Measurements from ENCODE around the gene SAP30. TPM values are rescaled to one million over a fixed set of nuclear protein-coding genes. Genes with fewer than 3 reads are reported as not detected.

The SAP30 gene
- total and polyA plus RNA-seq, 3 experiments from 2014 or later: 10.0 to 25.3 (median 24.8) TPM

GRCh38 chr4:173370130-173370476 is 651 bp upstream of the SAP30 start:
- H3K9me3 Mint-ChIP-seq: no peaks in the 10 kb centered on the region
- ChIA-PET POLR2A (interaction anchor here (0.5 to 6.3 kb wide), 4 partner anchors 13 to 913 kb away, joined by 3 to 206 read pairs (median 4); partner anchors contain the start of genes CEP44, FBXO8 and HMGB2), CTCF (interaction anchor here (0.6 to 6.3 kb wide), 9 partner anchors 9 to 778 kb away, joined by 3 to 39 read pairs (median 3); partner anchors contain the start of gene HMGB2)
- H3K36me3 Mint-ChIP-seq: peaks cover 0 to 23% (median 0%) of the 10 kb centered on the region in 3 donors
- no peaks in the 10 kb centered on the region for H3K36me3 ChIP-seq (ENCODE audit: insufficient read depth, low read length)
- H3K27me3 ChIP-seq (ENCODE audit: insufficient read depth, low read length, poor library complexity, severe bottlenecking): no peaks in the 10 kb centered on the region
- peak overlapping the region; percentile 78 to 99 (median 96) for H3K27ac Mint-ChIP-seq
- H3K27me3 Mint-ChIP-seq: peaks cover 0 to 2% of the 10 kb centered on the region in 2 donors
- H3K9me3 ChIP-seq (ENCODE audit: low read length): no peaks in the 10 kb centered on the region
- H3K4me3 ChIP-seq (ENCODE audit: low read length): peak overlapping the region; percentile 96
- DNase-seq: peak in 3 of 5 donors; percentile 53 to 85 (median 57)
- peaks cover 15% of the 10 kb centered on the region for H3K4me1 ChIP-seq (ENCODE audit: insufficient read depth, low read length)
- H3K4me3 Mint-ChIP-seq: peak overlapping the region; percentile 85 to 100 (median 99)
- H3K27ac ChIP-seq (ENCODE audit: low read depth, low read length): peak overlapping the region; percentile 89
- peaks cover 32 to 59% (median 52%) of the 10 kb centered on the region in 3 donors for H3K4me1 Mint-ChIP-seq

- peak overlapping the region; percentile 85 to 99 (median 94) for H3K4me3 Mint-ChIP-seq
- Histone ChIP-seq H3K4me3 (ENCODE audit: low read length) (peak overlapping the region; percentile 96), H3K36me3 (ENCODE audit: insufficient read depth, low read length) (no peaks in the 10 kb centered on the region), H3K4me1 (ENCODE audit: insufficient read depth, low read length) (peaks cover 8% of the 10 kb centered on the region), H3K9me3 (ENCODE audit: low read length) (no peaks in the 10 kb centered on the region), H3K27ac (ENCODE audit: low read depth, low read length) (peak overlapping the region; percentile 75), H3K27me3 (ENCODE audit: insufficient read depth, low read length, poor library complexity, severe bottlenecking) (no peaks in the 10 kb centered on the region)
- peak; percentile 29 to 72 (median 40) for DNase-seq
- peak overlapping the region; percentile 72 to 95 (median 86) for H3K27ac Mint-ChIP-seq
- H3K9me3 Mint-ChIP-seq: no peaks in the 10 kb centered on the region
- peaks cover 24 to 51% (median 44%) of the 10 kb centered on the region in 3 donors for H3K4me1 Mint-ChIP-seq
- POLR2A ChIA-PET: interaction anchor here (0.6 to 6.3 kb wide), 5 partner anchors 9 to 912 kb away, joined by 3 to 206 read pairs (median 3); partner anchors contain the start of genes CEP44, FBXO8 and HMGB2
- peaks cover 0 to 2% of the 10 kb centered on the region in 2 donors for H3K27me3 Mint-ChIP-seq
- CTCF ChIA-PET: interaction anchor here (0.9 to 6.3 kb wide), 10 partner anchors 19 to 70 kb away, joined by 3 to 39 read pairs (median 4); partner anchors contain the start of gene HMGB2
- H3K36me3 Mint-ChIP-seq: peaks cover 0 to 23% (median 0%) of the 10 kb centered on the region in 3 donors
These were observed 788 bp downstream of the SAP30 start for GRCh38 chr4:173371292-173372192.

DNA sequence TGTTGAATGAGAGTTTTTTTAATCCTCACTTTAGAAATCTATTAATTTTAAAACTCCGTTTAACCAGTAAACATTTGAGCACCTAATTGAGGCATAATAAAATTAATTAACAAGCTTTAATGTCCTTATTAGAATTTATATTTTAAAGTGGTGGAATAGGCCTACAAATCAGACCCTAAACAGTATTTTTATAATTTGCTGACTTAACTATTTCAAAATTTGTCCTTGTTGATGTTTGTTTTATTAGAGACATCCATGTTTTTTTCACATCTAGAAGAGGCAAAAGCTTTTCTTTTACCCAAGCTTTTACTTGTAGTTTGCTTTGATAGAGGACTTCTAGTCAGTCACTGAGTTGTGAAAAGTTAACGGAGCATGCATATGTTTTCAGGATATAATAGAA is 3.8 kb downstream of the SAP30 start:
- Histone ChIP-seq H3K4me1 (ENCODE audit: insufficient read depth, low read length) (peaks cover 4% of the 10 kb centered on the region), H3K9me3 (ENCODE audit: low read length) (no peaks in the 10 kb centered on the region), H3K4me3 (ENCODE audit: low read length) (no peak overlapping the region), H3K27ac (ENCODE audit: low read depth, low read length) (no peak overlapping the region), H3K27me3 (ENCODE audit: insufficient read depth, low read length, poor library complexity, severe bottlenecking) (no peaks in the 10 kb centered on the region), H3K36me3 (ENCODE audit: insufficient read depth, low read length) (no peaks in the 10 kb centered on the region)
- Mint-ChIP-seq H3K27me3 (peaks cover 0 to 2% of the 10 kb centered on the region in 2 donors), H3K9me3 (no peaks in the 10 kb centered on the region), H3K4me1 (peaks cover 10 to 26% (median 23%) of the 10 kb centered on the region in 3 donors), H3K4me3 (no peak overlapping the region), H3K27ac (peak overlapping the region in 1 of 8 donors; percentile 33), H3K36me3 (peaks cover 0 to 23% (median 0%) of the 10 kb centered on the region in 3 donors)
- no peak for DNase-seq
- POLR2A ChIA-PET: interaction anchor here (1.2 kb wide), 1 partner anchor 41 kb away, joined by 3 read pairs; the partner anchor contains the start of gene HMGB2
- CTCF ChIA-PET: interaction anchor here (1.3 kb wide), 1 partner anchor 42 kb away, joined by 4 read pairs; no protein-coding TSS in a partner anchor

DNA sequence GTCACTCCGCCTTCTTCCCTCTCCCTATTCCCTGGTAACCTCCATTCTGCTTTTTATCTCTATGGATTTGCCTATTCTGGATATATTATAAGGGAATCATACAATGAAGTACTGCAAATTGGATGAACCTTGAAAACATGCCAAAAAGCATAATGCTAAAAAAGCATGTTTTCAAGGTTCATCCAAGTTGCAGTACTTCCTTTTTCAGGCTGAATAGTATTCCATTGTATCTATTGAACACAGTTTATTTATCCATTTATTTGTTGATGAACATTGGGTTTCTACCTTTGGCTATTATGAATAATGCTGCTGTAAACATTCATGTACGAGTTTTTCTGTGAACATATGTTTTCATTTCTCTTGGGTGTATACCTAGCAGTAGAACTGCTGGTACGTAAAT is 9.2 kb downstream of the SAP30 start:
- ChIA-PET CTCF (no interaction called here), POLR2A (no interaction called here)
- no peak for DNase-seq
- H3K4me3 ChIP-seq (ENCODE audit: low read length): no peak overlapping the region
- H3K4me1 ChIP-seq (ENCODE audit: insufficient read depth, low read length): no peaks in the 10 kb centered on the region
- Mint-ChIP-seq H3K27me3 (no peaks in the 10 kb centered on the region), H3K36me3 (peaks cover 0 to 2% (median 1%) of the 10 kb centered on the region in 3 donors), H3K4me3 (no peak overlapping the region), H3K9me3 (no peaks in the 10 kb centered on the region), H3K4me1 (peaks cover 0 to 6% (median 5%) of the 10 kb centered on the region in 3 donors), H3K27ac (no peak overlapping the region)
- H3K27ac ChIP-seq (ENCODE audit: low read depth, low read length): no peak overlapping the region
- H3K36me3 ChIP-seq (ENCODE audit: insufficient read depth, low read length): no peaks in the 10 kb centered on the region
- H3K9me3 ChIP-seq (ENCODE audit: low read length): no peaks in the 10 kb centered on the region
- H3K27me3 ChIP-seq (ENCODE audit: insufficient read depth, low read length, poor library complexity, severe bottlenecking): no peaks in the 10 kb centered on the region

- H3K9me3 ChIP-seq (ENCODE audit: low read length): no peaks in the 10 kb centered on the region
- Mint-ChIP-seq H3K4me1 (peaks cover 0 to 2% (median 1%) of the 10 kb centered on the region in 3 donors), H3K27ac (peak overlapping the region in 2 of 8 donors; percentile 24 to 51), H3K4me3 (no peak overlapping the region), H3K27me3 (no peaks in the 10 kb centered on the region), H3K9me3 (no peaks in the 10 kb centered on the region), H3K36me3 (peaks cover 0 to 2% (median 1%) of the 10 kb centered on the region in 3 donors)
- no peak overlapping the region for H3K4me3 ChIP-seq (ENCODE audit: low read length)
- no peaks in the 10 kb centered on the region for H3K4me1 ChIP-seq (ENCODE audit: insufficient read depth, low read length)
- CTCF ChIA-PET: no interaction called here
- H3K36me3 ChIP-seq (ENCODE audit: insufficient read depth, low read length): no peaks in the 10 kb centered on the region
- H3K27me3 ChIP-seq (ENCODE audit: insufficient read depth, low read length, poor library complexity, severe bottlenecking): no peaks in the 10 kb centered on the region
- POLR2A ChIA-PET: interaction anchor here (0.6 kb wide), 1 partner anchor 9 kb away, joined by 3 read pairs; no protein-coding TSS in a partner anchor
- H3K27ac ChIP-seq (ENCODE audit: low read depth, low read length): no peak overlapping the region
- DNase-seq: no peak
These were observed 10.2 kb downstream of the SAP30 start for GRCh38 chr4:173380987-173381386.

DNA sequence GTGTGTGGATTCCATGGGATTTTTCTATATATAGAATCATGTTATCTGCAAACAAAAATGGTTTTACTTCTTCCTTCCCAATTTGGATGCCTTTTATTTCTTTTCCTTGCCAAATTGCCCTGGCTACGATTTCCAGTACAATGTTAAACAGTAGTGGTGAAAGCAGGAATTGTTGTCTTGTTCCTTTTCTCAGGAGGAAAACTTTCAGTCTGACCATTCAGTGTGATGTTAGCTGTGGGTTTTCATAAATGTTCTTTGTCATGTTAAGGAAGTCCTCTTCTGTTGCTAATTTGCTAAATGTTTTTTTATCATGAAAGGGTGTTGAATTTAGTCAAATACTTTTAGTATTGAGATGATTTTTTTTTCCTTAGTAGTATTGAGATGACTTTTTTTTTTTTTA is 10.9 kb downstream of the SAP30 start:
- POLR2A ChIA-PET: no interaction called here
- no peaks in the 10 kb centered on the region for H3K9me3 Mint-ChIP-seq
- Histone ChIP-seq H3K4me3 (ENCODE audit: low read length) (no peak overlapping the region), H3K4me1 (ENCODE audit: insufficient read depth, low read length) (no peaks in the 10 kb centered on the region), H3K27me3 (ENCODE audit: insufficient read depth, low read length, poor library complexity, severe bottlenecking) (no peaks in the 10 kb centered on the region), H3K9me3 (ENCODE audit: low read length) (no peaks in the 10 kb centered on the region), H3K36me3 (ENCODE audit: insufficient read depth, low read length) (no peaks in the 10 kb centered on the region), H3K27ac (ENCODE audit: low read depth, low read length) (no peak overlapping the region)
- no peaks in the 10 kb centered on the region for H3K27me3 Mint-ChIP-seq
- H3K27ac Mint-ChIP-seq: no peak overlapping the region
- no peaks in the 10 kb centered on the region for H3K4me1 Mint-ChIP-seq
- H3K36me3 Mint-ChIP-seq: peaks cover 0 to 2% (median 1%) of the 10 kb centered on the region in 3 donors
- no peak overlapping the region for H3K4me3 Mint-ChIP-seq
- no peak for DNase-seq
- CTCF ChIA-PET: no interaction called here

- Histone ChIP-seq H3K4me3 (ENCODE audit: low read length) (no peak overlapping the region), H3K27ac (ENCODE audit: low read depth, low read length) (no peak overlapping the region), H3K9me3 (ENCODE audit: low read length) (no peaks in the 10 kb centered on the region), H3K4me1 (ENCODE audit: insufficient read depth, low read length) (no peaks in the 10 kb centered on the region), H3K27me3 (ENCODE audit: insufficient read depth, low read length, poor library complexity, severe bottlenecking) (no peaks in the 10 kb centered on the region), H3K36me3 (ENCODE audit: insufficient read depth, low read length) (no peaks in the 10 kb centered on the region)
- Mint-ChIP-seq H3K4me1 (no peaks in the 10 kb centered on the region), H3K36me3 (peaks cover 0 to 2% (median 1%) of the 10 kb centered on the region in 3 donors), H3K27me3 (no peaks in the 10 kb centered on the region), H3K27ac (no peak overlapping the region), H3K4me3 (no peak overlapping the region), H3K9me3 (no peaks in the 10 kb centered on the region)
- ChIA-PET POLR2A (no interaction called here), CTCF (interaction anchor here (1.2 kb wide), 1 partner anchor 63 kb away, joined by 3 read pairs; no protein-coding TSS in a partner anchor)
- no peak for DNase-seq
These were observed 11.6 kb downstream of the SAP30 start for GRCh38 chr4:173382349-173382748.

DNA sequence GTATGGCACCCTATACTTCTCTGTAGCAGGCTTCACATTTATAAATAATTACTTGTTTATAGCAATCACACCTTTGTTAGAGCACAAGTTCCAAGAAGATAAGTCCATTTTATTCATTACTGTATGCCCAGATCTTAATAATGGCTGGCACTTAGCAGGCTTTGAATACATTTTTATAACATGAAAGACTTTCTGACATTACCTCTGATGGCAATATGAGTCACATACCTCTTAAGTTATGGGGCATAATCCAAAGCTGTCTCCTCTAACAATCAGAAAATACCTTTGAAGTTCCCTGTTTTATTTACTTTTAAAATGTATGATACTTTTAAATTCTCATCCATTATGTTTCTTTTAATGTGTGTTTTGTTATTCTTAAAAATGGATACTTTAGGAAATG is 16.0 kb downstream of the SAP30 start:
- Histone ChIP-seq H3K36me3 (ENCODE audit: insufficient read depth, low read length) (no peaks in the 10 kb centered on the region), H3K9me3 (ENCODE audit: low read length) (no peaks in the 10 kb centered on the region), H3K4me1 (ENCODE audit: insufficient read depth, low read length) (no peaks in the 10 kb centered on the region), H3K4me3 (ENCODE audit: low read length) (no peak overlapping the region), H3K27me3 (ENCODE audit: insufficient read depth, low read length, poor library complexity, severe bottlenecking) (no peaks in the 10 kb centered on the region), H3K27ac (ENCODE audit: low read depth, low read length) (no peak overlapping the region)
- no peak for DNase-seq
- H3K27me3 Mint-ChIP-seq: no peaks in the 10 kb centered on the region
- ChIA-PET POLR2A (no interaction called here), CTCF (no interaction called here)
- no peak overlapping the region for H3K27ac Mint-ChIP-seq
- H3K4me3 Mint-ChIP-seq: no peak overlapping the region
- no peaks in the 10 kb centered on the region for H3K4me1 Mint-ChIP-seq
- H3K9me3 Mint-ChIP-seq: no peaks in the 10 kb centered on the region
- peaks cover 0 to 2% (median 0%) of the 10 kb centered on the region in 3 donors for H3K36me3 Mint-ChIP-seq

All from CD8-positive, alpha-beta memory T cell (primary cell).